PC-3 (cell line): ENCODE measurements around the gene ACTL8. TPM values are rescaled to one million over a fixed set of nuclear protein-coding genes. Genes with fewer than 3 reads are reported as not detected.

Experiments used
- ATAC-seq: fragments of 200-7000 bp; cut with Tn5 transposase; 2 replicates; pipeline ENCODE4 v1.9.1; 2020; ENCODE audit warnings: mild to moderate bottlenecking, moderate library complexity
- BruUV-seq: library from RNA; stranded (reverse); fragments of 400-500 nt; replicated peaks from 2 replicates; lab custom pipeline; 2021; lab: Mats Ljungman, UMichigan
- CTCF ChIA-PET: fragments of 300-600 bp; sonication (Branson Sonifier 250); formaldehyde crosslinking; loops from one replicate; lab custom pipeline; 2022; ENCODE audit warnings: antibody characterized with exemption; lab: Charles Lee
- POLR2A ChIA-PET: fragments of 300-600 bp; sonication (Branson Sonifier 250); formaldehyde crosslinking; loops from one replicate; lab custom pipeline; 2022; ENCODE audit warnings: antibody characterized with exemption; ENCODE audit not compliant: unreplicated experiment; lab: Charles Lee
- DNase-seq: peaks from one replicate; pipeline ENCODE4 v3.0.0-alpha.2; 2015
- H2AFZ ChIP-seq: fragments of 300-600 bp; sonication (generic); 2 replicates; pipeline ENCODE4 v1.6.0; 2016; ENCODE audit warnings: antibody characterized with exemption, low read length
- H3F3A ChIP-seq: fragments of 300-600 bp; sonication (generic); one replicate; pipeline ENCODE4 v1.6.0; 2017; ENCODE audit warnings: antibody characterized with exemption, low read length, control low read depth, mild to moderate bottlenecking; ENCODE audit not compliant: unreplicated experiment
- H3K27ac ChIP-seq: fragments of 300-600 bp; sonication (generic); 2 replicates; pipeline ENCODE4 v1.5.1; 2016; ENCODE audit warnings: mild to moderate bottlenecking, low read length
- H3K27me3 ChIP-seq: fragments of 300-600 bp; sonication (generic); 2 replicates; pipeline ENCODE4 v1.6.1; 2016; ENCODE audit warnings: low read length, mixed read lengths
- H3K36me3 ChIP-seq: fragments of 300-600 bp; sonication (generic); 2 replicates; pipeline ENCODE4 v1.6.1; 2016; ENCODE audit warnings: low read depth, mixed run types, low read length, mixed read lengths
- H3K4me1 ChIP-seq: fragments of 300-600 bp; sonication (generic); 2 replicates; pipeline ENCODE4 v1.5.1; 2016; ENCODE audit warnings: low read length; ENCODE audit not compliant: insufficient read depth
- H3K4me2 ChIP-seq: fragments of 300-600 bp; sonication (generic); 2 replicates; pipeline ENCODE4 v1.6.0; 2016; ENCODE audit warnings: low read length
- H3K4me3 ChIP-seq: fragments of 300-600 bp; sonication (generic); 2 replicates; pipeline ENCODE4 v1.5.1; 2016; ENCODE audit warnings: mild to moderate bottlenecking, low read length, mixed read lengths
- H3K79me2 ChIP-seq: fragments of 300-600 bp; sonication (generic); 2 replicates; pipeline ENCODE4 v1.6.1; 2017; ENCODE audit warnings: low read length, mixed read lengths
- H3K9ac ChIP-seq: fragments of 300-600 bp; sonication (generic); 2 replicates; pipeline ENCODE4 v1.6.0; 2016; ENCODE audit warnings: mild to moderate bottlenecking, low read length
- H3K9me2 ChIP-seq: fragments of 300-600 bp; sonication (generic); replicated peaks from 2 replicates; pipeline ENCODE4 v1.6.1; 2016; ENCODE audit warnings: mixed run types, low read length, mixed read lengths
- H3K9me3 ChIP-seq: fragments of 300-600 bp; sonication (generic); 2 replicates; pipeline ENCODE4 v1.6.1; 2016; ENCODE audit warnings: low read length, mixed read lengths
- H4K20me1 ChIP-seq: fragments of 300-600 bp; sonication (generic); 2 replicates; pipeline ENCODE4 v1.6.1; 2016; ENCODE audit warnings: low read length, mixed read lengths
- EZH2 ChIP-seq: fragments of 300-600 bp; sonication (generic); IDR thresholded peaks from one replicate; pipeline ENCODE4 v1.6.1; 2017; ENCODE audit warnings: antibody characterized with exemption, mild to moderate bottlenecking, low read length; ENCODE audit not compliant: unreplicated experiment
- EZH2phosphoT487 ChIP-seq: fragments of 300-600 bp; sonication (generic); IDR thresholded peaks from 2 replicates; pipeline ENCODE4 v1.6.1; 2018; ENCODE audit warnings: mild to moderate bottlenecking, antibody characterized with exemption, low read length, borderline replicate concordance
- intact Hi-C: fragments of 100-400 bp; cut with micrococcal nuclease; formaldehyde crosslinking; loops from 2 replicates; pipeline ENCODE4 v1.9.0; 2023
- total RNA-seq: library from RNA; depleted of rRNA; stranded (reverse); fragments of >200 nt; gene quantifications from 2 replicates; pipeline ENCODE4 v1.2.3, GENCODE V29; 2014
- TF ChIP-seq, protein P1 (sequence below): fragments of 300-600 bp; sonication (generic); conservative IDR thresholded peaks from 2 replicates; pipeline ENCODE4 v1.5.1; 2017; ENCODE audit warnings: antibody characterized with exemption, low read depth, mild to moderate bottlenecking, low read length

The ACTL8 gene
- total RNA-seq, 1 experiment from 2014 or later = not detected

DNA sequence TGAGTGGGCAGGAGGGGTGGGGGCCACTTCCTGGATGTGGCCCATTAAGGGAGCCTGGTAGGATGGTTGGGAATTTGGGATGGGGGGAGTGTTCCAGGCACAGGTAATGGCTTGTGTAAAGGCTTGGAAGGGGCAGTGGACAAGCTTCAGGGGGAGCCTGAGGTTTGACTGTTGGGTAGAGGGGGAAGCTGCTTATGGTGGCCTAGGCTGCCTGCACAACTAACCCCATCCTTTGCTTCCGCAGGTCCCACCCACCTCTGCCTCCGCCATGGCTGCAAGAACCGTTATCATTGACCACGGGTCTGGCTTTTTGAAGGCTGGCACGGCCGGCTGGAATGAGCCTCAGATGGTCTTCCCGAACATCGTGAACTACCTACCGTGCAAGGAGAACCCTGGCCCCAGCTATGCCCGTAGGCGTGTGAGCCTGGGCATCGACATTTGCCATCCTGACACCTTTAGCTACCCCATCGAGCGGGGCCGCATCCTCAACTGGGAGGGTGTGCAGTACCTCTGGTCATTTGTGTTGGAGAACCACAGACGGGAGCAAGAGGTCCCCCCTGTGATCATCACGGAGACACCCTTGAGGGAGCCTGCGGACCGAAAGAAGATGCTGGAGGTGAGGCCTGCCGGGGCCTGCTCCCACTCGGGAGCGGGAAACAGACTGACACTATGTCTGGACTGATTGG is 67.8 kb downstream of the ACTL8 start:
- H3K27me3 ChIP-seq = peaks cover 62% of the 10 kb centered on the region
- no peaks in the 10 kb centered on the region for H3K79me2 ChIP-seq
- ATAC-seq (no peak), DNase-seq (no peak)
- H3K27ac ChIP-seq = no peak overlapping the region
- no peak overlapping the region for H3K4me2 ChIP-seq
- H3K36me3 ChIP-seq = no peaks in the 10 kb centered on the region
- no peak overlapping the region for H2AFZ ChIP-seq
- no peak overlapping the region for H3K9ac ChIP-seq
- TF ChIP-seq, protein P1, sequence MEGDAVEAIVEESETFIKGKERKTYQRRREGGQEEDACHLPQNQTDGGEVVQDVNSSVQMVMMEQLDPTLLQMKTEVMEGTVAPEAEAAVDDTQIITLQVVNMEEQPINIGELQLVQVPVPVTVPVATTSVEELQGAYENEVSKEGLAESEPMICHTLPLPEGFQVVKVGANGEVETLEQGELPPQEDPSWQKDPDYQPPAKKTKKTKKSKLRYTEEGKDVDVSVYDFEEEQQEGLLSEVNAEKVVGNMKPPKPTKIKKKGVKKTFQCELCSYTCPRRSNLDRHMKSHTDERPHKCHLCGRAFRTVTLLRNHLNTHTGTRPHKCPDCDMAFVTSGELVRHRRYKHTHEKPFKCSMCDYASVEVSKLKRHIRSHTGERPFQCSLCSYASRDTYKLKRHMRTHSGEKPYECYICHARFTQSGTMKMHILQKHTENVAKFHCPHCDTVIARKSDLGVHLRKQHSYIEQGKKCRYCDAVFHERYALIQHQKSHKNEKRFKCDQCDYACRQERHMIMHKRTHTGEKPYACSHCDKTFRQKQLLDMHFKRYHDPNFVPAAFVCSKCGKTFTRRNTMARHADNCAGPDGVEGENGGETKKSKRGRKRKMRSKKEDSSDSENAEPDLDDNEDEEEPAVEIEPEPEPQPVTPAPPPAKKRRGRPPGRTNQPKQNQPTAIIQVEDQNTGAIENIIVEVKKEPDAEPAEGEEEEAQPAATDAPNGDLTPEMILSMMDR = no peak
- TF ChIP-seq EZH2 (no peak), EZH2phosphoT487 (no peak)
- H3F3A ChIP-seq = no peaks in the 10 kb centered on the region
- BruUV-seq = no TSS peak
- H3K4me1 ChIP-seq = no peaks in the 10 kb centered on the region
- no peaks in the 10 kb centered on the region for H4K20me1 ChIP-seq
- no peak overlapping the region for H3K4me3 ChIP-seq
- ChIA-PET CTCF (no interaction called here), POLR2A (no interaction called here)
- no peaks in the 10 kb centered on the region for H3K9me3 ChIP-seq
- no peaks in the 10 kb centered on the region for H3K9me2 ChIP-seq
- intact Hi-C loops = no loop called here

DNA sequence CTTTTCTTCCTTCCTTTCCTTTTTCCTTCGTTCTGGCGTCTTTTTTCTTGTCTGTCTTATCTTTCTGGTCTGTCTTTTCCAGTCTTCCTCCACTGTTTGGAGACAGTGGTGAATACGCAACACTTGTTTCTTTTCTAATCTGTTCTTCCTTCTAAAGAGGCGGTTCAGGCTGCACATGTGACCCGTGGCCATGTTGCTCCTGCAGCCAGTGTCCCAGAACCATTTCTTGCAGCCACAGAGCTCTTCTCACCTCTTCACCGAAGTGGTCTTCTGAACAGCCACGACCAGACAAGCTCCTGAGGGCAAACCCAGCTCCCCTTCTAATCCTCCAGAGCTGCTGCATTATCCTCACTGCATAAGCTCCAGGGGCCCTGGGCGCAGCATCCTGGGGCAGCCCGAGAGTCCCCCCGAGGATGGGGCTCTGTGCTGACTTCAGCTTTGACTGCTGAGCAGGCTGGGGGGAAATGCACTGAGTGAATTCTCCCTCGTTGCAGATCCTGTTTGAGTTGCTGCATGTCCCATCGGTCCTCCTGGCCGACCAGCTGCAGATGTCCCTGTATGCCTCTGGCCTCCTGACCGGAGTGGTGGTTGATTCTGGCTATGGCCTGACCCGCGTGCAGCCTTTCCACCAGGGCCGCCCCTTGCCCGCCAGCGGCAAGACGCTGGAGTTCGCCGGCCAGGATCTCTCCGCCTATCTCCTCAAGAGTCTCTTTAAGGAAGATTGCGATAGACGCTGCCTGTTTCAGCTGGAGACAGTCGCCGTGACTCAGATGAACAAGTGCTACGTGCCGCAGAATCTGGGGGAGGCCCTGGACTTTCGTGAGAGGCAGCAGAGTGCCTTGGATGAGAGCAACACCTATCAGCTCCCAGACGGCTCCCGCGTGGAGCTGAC is 70.4 kb downstream of the ACTL8 start:
- no peaks in the 10 kb centered on the region for H3K79me2 ChIP-seq
- ChIA-PET CTCF (interaction anchor here (1.0 kb wide), 1 partner anchor 164 kb away, joined by 3 read pairs; no protein-coding TSS in a partner anchor), POLR2A (no interaction called here)
- no peaks in the 10 kb centered on the region for H3K4me1 ChIP-seq
- no peak overlapping the region for H3K9ac ChIP-seq
- H2AFZ ChIP-seq = no peak overlapping the region
- H3K9me3 ChIP-seq = no peaks in the 10 kb centered on the region
- H3K4me2 ChIP-seq = no peak overlapping the region
- H4K20me1 ChIP-seq = no peaks in the 10 kb centered on the region
- no peaks in the 10 kb centered on the region for H3K36me3 ChIP-seq
- H3K27ac ChIP-seq = no peak overlapping the region
- ATAC-seq (no peak), DNase-seq (no peak)
- peaks cover 55% of the 10 kb centered on the region for H3K27me3 ChIP-seq
- intact Hi-C loops = loop anchor here (1.0 kb wide), 1 partner anchor 164 kb away; no protein-coding TSS in a partner anchor
- TF ChIP-seq, protein P1 = no peak
- no peaks in the 10 kb centered on the region for H3F3A ChIP-seq
- no peaks in the 10 kb centered on the region for H3K9me2 ChIP-seq
- BruUV-seq = no TSS peak
- no peak overlapping the region for H3K4me3 ChIP-seq

DNA sequence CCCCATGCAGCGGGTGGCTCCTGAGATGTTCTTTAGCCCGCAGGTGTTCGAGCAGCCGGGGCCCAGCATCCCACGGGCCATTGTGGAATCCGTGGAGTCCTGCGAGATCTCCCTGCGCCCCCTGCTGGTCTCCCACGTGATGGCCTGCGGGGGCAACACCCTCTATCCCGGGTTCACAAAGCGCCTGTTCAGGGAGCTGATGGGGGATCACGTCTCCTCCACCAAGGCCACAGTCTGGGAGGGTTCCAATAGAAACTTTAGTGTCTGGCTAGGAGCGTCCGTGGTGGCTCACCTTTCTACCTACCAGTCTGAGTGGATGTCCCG is 71.0 kb downstream of the ACTL8 start:
- Histone ChIP-seq H3K36me3 (no peaks in the 10 kb centered on the region), H3K27ac (no peak overlapping the region), H3K4me1 (no peaks in the 10 kb centered on the region), H3K9me2 (no peaks in the 10 kb centered on the region), H3K79me2 (no peaks in the 10 kb centered on the region), H3K9ac (no peak overlapping the region), H3K4me2 (no peak overlapping the region), H3F3A (no peaks in the 10 kb centered on the region), H4K20me1 (no peaks in the 10 kb centered on the region), H2AFZ (no peak overlapping the region), H3K4me3 (no peak overlapping the region), H3K9me3 (no peaks in the 10 kb centered on the region), H3K27me3 (peaks cover 55% of the 10 kb centered on the region)
- TF ChIP-seq, protein P1 = peak; percentile 73
- TF ChIP-seq EZH2 = no peak
- peak; percentile 45 for DNase-seq
- CTCF ChIA-PET = interaction anchor here (1.0 kb wide), 1 partner anchor 165 kb away, joined by 3 read pairs; no protein-coding TSS in a partner anchor
- intact Hi-C loops = loop anchor here (1.0 kb wide), 1 partner anchor 165 kb away; no protein-coding TSS in a partner anchor
- no TSS peak for BruUV-seq
- POLR2A ChIA-PET = no interaction called here
- ATAC-seq = peak; percentile 61; the same call in 1 of the 2 replicates
